ENCODE data around the gene SLC35B3.
"Not testable (repeated sequence)": the region's sequence is repeated elsewhere in the genome, so short reads cannot be mapped to it uniquely, and the experiment has no call there.

Gene SLC35B3

GRCh38 chr6:8462169-8462568 is 26.8 kb upstream of the SLC35B3 start:
- no peak for TF ChIP-seq CTCF (IDR thresholded peaks at IDR 0.05; ENCODE audit: insufficient read depth, missing control alignments)
- no peak for FAIRE-seq
- DNase-seq (ENCODE audit: insufficient read length, low spot score), result no peak

DNA sequence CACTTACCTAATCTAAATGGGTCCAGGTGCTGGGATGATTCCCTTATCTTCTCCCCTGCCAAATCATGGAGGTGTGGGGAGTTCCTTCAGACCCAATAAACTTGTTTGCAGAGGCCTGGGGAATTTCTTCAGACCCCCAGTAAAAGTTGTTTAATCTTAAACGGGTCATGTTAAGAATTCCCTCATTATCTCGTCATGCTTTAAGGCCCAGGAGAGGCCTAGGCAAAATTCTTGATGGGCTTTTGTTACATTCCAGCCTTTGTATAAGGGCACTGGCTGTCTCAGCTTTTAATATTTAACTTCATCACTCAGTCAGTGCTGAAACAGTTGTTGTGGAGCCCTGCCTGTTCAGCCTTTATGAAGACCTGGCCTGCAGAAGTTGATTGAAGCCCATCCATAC is 11.0 kb upstream of the SLC35B3 start:
- TF ChIP-seq CTCF (IDR thresholded peaks at IDR 0.05; ENCODE audit: insufficient read depth, missing control alignments), result no peak
- FAIRE-seq, result no peak
- DNase-seq (ENCODE audit: insufficient read length, low spot score), result no peak

GRCh38 chr6:8445930-8446329 is 10.6 kb upstream of the SLC35B3 start:
- FAIRE-seq; DNase-seq (ENCODE audit: insufficient read length, low spot score): not testable (repeated sequence)

DNA sequence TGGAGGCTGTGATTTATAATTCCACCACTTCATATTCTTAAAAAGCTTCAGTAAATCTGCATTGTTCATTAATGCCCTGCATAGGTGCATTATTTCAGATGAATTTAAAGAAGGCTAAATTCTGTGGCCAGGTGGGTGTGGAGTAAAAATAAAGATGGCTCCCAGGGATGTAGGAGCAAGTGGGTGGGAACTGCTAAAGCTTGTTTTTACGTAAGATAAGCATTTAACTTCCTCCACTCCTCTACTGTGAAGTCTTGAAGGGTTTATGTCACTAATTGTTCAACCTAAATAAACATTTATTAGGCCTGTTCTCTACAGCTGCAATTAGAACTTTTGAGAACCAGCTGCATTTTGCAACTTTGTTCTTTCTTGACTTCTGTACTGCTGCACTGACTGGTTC is 6.8 kb upstream of the SLC35B3 start:
- DNase-seq (ENCODE audit: insufficient read length, low spot score) (no peak), FAIRE-seq (no peak)
- no peak for TF ChIP-seq CTCF (IDR thresholded peaks at IDR 0.05; ENCODE audit: insufficient read depth, missing control alignments)

DNA sequence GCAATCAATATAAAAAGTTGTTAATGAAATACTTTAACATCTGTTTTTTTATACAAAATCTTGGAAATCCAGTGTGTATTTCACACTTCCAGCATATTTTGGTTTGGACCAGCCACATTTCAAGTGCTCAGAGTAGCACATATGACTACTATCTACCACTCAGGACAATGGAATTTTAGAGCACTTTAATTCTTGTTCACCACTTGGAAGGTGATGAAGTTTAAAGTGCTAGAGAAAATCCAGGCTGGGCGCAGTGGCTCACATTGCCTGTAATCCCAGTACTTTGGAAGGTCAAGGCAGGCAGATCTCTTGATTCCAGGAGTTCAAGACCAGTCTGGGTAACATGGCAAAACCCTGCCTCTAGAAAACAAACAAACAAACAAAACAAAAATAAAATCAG is 6.1 kb upstream of the SLC35B3 start:
- FAIRE-seq (no peak), DNase-seq (ENCODE audit: insufficient read length, low spot score) (no peak)
- TF ChIP-seq CTCF (IDR thresholded peaks at IDR 0.05; ENCODE audit: insufficient read depth, missing control alignments), result no peak

DNA sequence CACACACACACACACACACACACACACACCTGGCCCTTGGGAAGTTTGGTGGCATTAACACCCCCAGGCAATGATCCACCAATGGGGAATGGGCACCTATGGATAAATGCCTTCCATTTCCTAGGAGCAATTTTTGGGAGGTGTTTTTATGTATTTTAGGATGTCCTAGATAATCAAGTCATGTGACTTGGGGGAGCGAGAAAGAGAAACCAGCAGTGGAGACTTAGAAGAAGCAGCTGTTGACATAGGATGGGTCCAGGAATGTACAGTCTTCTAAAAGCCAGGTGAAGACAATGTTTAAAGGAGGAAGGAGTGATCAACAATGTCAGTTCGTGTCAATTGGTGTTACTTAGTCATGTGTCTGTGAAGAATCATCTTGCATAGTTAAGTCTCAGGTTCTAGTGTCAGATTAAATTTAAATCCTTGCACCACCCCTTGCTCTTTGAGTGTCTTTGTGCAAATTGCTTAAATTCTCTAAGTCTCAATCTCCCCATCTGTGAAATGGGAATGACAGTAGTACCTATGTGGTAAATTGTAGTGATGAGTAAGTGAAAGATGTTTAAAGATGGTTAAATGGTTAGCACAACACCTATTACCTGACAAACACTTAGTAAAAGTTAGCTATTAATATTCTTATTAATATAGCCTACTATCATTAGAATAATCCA is 4.4 kb upstream of the SLC35B3 start:
- no peak for TF ChIP-seq CTCF (IDR thresholded peaks at IDR 0.05; ENCODE audit: insufficient read depth, missing control alignments)
- no peak for FAIRE-seq
- DNase-seq (ENCODE audit: insufficient read length, low spot score), result no peak

DNA sequence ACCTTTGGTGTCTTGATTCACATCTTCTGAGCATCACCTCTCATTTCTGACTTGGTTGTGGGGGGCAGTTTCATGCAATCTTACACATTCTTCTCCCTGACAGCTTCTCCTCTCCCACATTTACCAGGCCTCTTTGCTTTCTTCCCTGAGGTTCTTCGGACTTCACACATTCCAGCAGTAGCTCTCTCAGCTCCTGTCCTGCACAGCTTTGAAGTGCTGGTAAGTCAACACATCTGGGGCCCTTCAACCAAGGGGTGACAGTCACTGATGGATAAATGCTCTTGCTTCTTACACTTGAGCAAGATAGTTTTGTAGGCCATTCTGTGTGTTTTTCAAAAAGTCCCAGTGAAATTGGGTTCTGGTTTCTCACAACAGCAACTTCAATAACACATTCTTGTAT is 2.5 kb upstream of the SLC35B3 start:
- TF ChIP-seq CTCF (IDR thresholded peaks at IDR 0.05; ENCODE audit: insufficient read depth, missing control alignments), result no peak
- no peak for FAIRE-seq

DNA sequence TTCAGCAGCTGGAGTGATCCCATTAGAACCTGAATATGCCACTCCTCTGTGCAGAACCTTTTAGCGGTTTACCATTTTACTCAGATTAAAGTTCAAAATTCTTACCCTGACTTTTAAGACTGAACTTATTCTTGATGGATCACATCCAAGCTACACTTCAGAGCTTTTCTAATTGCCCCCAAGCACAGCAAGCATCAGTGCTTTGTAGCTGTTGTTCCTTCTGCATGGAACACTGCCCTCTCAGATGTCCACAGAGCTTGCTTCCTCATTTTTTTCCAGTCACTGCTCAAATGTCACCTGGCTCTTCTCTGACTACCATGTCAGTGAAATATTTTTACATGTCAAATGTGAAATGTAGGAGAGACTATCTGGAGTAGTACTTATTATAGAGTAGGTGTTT is 1.6 kb upstream of the SLC35B3 start:
- DNase-seq (ENCODE audit: insufficient read length, low spot score) (no peak), FAIRE-seq (no peak)
- no peak for TF ChIP-seq CTCF (IDR thresholded peaks at IDR 0.05; ENCODE audit: insufficient read depth, missing control alignments)

More for the DNA sequence above, 2.5 kb upstream of the SLC35B3 start:
- no peak for DNase-seq (ENCODE audit: insufficient read length, low spot score)
